Epithelial cell of esophagus (primary cell): ENCODE measurements around the gene RNF123.
A peak's percentile ranks its signal among the peaks of the same experiment; 100 is the strongest.

Experiments
- DNase-seq: peaks from one replicate; pipeline ENCODE4 v3.0.0; 2010; ENCODE audit warnings: low read depth
- H3K4me3 ChIP-seq: 2 replicates; pipeline ENCODE4 v1.5.1; 2011; ENCODE audit warnings: mild to moderate bottlenecking, low read length, control low read depth
- TF ChIP-seq, protein P1 (sequence below): IDR thresholded peaks from 2 replicates; pipeline ENCODE4 v1.5.1; 2011; ENCODE audit warnings: low read depth, mild to moderate bottlenecking, low read length, control low read depth, inconsistent platforms; ENCODE audit not compliant: insufficient read depth; ENCODE audit errors: missing control alignments

RNF123 gene

GRCh38 chr3:49647741-49648140 lies 41.6 kb upstream of the RNF123 start:
- H3K4me3 ChIP-seq: no peak overlapping the region
- TF ChIP-seq, protein P1, sequence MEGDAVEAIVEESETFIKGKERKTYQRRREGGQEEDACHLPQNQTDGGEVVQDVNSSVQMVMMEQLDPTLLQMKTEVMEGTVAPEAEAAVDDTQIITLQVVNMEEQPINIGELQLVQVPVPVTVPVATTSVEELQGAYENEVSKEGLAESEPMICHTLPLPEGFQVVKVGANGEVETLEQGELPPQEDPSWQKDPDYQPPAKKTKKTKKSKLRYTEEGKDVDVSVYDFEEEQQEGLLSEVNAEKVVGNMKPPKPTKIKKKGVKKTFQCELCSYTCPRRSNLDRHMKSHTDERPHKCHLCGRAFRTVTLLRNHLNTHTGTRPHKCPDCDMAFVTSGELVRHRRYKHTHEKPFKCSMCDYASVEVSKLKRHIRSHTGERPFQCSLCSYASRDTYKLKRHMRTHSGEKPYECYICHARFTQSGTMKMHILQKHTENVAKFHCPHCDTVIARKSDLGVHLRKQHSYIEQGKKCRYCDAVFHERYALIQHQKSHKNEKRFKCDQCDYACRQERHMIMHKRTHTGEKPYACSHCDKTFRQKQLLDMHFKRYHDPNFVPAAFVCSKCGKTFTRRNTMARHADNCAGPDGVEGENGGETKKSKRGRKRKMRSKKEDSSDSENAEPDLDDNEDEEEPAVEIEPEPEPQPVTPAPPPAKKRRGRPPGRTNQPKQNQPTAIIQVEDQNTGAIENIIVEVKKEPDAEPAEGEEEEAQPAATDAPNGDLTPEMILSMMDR: no peak
- no peak for DNase-seq

DNA sequence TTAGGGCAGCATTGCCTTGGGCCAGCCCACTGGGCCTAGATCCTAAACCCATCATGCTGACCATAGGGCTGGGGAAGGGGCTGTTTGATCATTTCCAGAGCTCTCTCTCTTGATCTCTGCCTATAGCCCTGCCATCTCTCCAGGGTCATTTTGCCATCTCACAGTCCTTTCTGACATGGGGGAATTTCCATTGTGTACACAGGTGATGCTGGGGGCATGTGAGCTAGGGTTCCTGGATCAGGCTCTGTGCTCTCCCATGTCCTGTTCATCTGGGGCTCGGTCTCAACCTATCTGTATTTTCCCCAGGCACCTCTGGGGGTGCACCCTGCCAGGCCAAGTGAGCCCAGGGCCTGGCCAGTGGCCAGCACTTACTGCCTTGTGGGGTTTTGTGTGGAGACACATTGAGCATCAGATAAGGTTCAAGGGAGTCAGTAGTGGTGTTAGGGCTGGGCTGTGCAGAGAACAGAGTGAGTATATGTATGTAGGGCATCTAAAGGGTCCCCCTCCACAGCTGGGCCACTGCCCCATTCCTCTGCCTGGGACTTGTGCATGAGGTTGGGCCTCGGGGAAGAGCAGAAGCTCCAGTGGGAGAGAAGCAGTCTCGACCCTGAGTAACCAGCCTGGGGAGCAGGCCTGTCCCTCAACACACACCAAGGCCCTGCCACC lies 40.9 kb upstream of the RNF123 start:
- DNase-seq: no peak
- H3K4me3 ChIP-seq: no peak overlapping the region
- TF ChIP-seq, protein P1: no peak

DNA sequence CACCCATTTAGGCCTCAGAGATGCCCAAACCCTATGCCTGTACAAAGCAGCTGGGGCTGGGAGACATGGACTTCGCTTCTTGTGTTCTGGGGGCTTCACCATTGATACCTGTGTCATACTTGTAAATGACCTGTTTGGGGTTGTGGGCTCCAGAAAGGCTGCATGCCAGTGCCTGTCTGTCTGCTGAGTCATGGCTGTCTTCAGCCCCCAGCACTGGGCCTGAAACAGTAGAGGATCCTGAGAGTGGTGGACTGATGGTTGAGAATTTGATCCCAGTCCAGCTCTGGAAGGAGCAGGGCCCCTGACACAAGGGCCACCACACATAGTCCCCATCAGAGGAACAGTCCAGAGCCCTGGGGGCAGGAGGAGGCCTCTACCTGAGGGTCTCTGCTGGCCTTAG lies 39.8 kb upstream of the RNF123 start:
- TF ChIP-seq, protein P1: no peak

GRCh38 chr3:49650177-49650576 lies 39.2 kb upstream of the RNF123 start:
- TF ChIP-seq, protein P1: no peak
- no peak overlapping the region for H3K4me3 ChIP-seq
- DNase-seq: no peak

More for the DNA sequence above, 39.8 kb upstream of the RNF123 start:
- peak; percentile 47 for DNase-seq
- H3K4me3 ChIP-seq: no peak overlapping the region

DNA sequence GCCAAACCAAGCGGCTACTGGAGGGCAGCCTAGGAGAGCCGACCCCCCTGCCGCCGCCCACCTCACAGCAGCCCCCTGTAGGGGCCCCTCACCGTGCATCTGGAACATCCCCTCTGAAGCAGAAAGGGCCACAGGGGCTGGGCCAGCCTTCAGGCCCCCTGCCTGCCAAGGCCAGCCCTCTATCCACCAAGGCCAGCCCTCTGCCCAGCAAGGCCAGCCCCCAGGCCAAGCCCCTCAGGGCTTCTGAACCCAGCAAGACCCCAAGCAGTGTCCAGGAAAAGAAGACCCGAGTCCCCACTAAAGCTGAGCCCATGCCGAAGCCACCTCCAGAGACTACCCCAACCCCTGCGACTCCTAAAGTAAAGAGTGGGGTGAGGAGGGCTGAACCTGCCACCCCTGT lies 38.7 kb upstream of the RNF123 start:
- TF ChIP-seq, protein P1: no peak
- DNase-seq: no peak
- H3K4me3 ChIP-seq: no peak overlapping the region

- no peak overlapping the region for H3K4me3 ChIP-seq
- TF ChIP-seq, protein P1: no peak
- no peak for DNase-seq
Observed at GRCh38 chr3:49652218-49652902, 37.0 kb upstream of the RNF123 start.
